ENCODE results near the gene LSS.
"Not testable (repeated sequence)": the region's sequence is repeated elsewhere in the genome, so short reads cannot be mapped to it uniquely, and the experiment has no call there.

- not testable (repeated sequence) for TF ChIP-seq CTCF (IDR thresholded peaks at IDR 0.05; ENCODE audit: low read depth, low read length, missing input control); TAF1 (conservative IDR thresholded peaks at IDR 0.05); HNF4G (IDR thresholded peaks at IDR 0.05); RAD21 (IDR thresholded peaks at IDR 0.05); SP1 (IDR thresholded peaks at IDR 0.05); GABPA (IDR thresholded peaks at IDR 0.05 in 1 of 2, conservative IDR thresholded peaks at IDR 0.05 in 1 of 2); HNF4A (conservative IDR thresholded peaks at IDR 0.05); YY1 (IDR thresholded peaks at IDR 0.05); RXRA (IDR thresholded peaks at IDR 0.05)
- TF ChIP-seq, protein P1, sequence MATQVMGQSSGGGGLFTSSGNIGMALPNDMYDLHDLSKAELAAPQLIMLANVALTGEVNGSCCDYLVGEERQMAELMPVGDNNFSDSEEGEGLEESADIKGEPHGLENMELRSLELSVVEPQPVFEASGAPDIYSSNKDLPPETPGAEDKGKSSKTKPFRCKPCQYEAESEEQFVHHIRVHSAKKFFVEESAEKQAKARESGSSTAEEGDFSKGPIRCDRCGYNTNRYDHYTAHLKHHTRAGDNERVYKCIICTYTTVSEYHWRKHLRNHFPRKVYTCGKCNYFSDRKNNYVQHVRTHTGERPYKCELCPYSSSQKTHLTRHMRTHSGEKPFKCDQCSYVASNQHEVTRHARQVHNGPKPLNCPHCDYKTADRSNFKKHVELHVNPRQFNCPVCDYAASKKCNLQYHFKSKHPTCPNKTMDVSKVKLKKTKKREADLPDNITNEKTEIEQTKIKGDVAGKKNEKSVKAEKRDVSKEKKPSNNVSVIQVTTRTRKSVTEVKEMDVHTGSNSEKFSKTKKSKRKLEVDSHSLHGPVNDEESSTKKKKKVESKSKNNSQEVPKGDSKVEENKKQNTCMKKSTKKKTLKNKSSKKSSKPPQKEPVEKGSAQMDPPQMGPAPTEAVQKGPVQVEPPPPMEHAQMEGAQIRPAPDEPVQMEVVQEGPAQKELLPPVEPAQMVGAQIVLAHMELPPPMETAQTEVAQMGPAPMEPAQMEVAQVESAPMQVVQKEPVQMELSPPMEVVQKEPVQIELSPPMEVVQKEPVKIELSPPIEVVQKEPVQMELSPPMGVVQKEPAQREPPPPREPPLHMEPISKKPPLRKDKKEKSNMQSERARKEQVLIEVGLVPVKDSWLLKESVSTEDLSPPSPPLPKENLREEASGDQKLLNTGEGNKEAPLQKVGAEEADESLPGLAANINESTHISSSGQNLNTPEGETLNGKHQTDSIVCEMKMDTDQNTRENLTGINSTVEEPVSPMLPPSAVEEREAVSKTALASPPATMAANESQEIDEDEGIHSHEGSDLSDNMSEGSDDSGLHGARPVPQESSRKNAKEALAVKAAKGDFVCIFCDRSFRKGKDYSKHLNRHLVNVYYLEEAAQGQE (IDR thresholded peaks at IDR 0.05): not testable (repeated sequence)
- TF ChIP-seq, protein P2, sequence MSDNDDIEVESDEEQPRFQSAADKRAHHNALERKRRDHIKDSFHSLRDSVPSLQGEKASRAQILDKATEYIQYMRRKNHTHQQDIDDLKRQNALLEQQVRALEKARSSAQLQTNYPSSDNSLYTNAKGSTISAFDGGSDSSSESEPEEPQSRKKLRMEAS (IDR thresholded peaks at IDR 0.05): not testable (repeated sequence)
- TF ChIP-seq, protein P3, sequence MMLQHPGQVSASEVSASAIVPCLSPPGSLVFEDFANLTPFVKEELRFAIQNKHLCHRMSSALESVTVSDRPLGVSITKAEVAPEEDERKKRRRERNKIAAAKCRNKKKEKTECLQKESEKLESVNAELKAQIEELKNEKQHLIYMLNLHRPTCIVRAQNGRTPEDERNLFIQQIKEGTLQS (IDR thresholded peaks at IDR 0.05): not testable (repeated sequence)
- TF ChIP-seq, protein P4, sequence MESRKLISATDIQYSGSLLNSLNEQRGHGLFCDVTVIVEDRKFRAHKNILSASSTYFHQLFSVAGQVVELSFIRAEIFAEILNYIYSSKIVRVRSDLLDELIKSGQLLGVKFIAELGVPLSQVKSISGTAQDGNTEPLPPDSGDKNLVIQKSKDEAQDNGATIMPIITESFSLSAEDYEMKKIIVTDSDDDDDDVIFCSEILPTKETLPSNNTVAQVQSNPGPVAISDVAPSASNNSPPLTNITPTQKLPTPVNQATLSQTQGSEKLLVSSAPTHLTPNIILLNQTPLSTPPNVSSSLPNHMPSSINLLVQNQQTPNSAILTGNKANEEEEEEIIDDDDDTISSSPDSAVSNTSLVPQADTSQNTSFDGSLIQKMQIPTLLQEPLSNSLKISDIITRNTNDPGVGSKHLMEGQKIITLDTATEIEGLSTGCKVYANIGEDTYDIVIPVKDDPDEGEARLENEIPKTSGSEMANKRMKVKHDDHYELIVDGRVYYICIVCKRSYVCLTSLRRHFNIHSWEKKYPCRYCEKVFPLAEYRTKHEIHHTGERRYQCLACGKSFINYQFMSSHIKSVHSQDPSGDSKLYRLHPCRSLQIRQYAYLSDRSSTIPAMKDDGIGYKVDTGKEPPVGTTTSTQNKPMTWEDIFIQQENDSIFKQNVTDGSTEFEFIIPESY (IDR thresholded peaks at IDR 0.05): not testable (repeated sequence)
Measured at GRCh38 chr21:46223661-46224060, 4.9 kb downstream of the LSS start.
